Pancreas (tissue), 10 donors: ENCODE measurements around the gene ATP5MG. TPM values are rescaled to one million over a fixed set of nuclear protein-coding genes. Genes with fewer than 3 reads are reported as not detected.

Source experiments
- ATAC-seq, 4 donors: fragments of 200-7000 bp; cut with Tn5 transposase; one replicate each; pipeline versions ENCODE4 v1.8.0 to v1.9.1; 2020; ENCODE audit warnings: mild to moderate bottlenecking in 4 of 4, moderate library complexity in 4 of 4
- DNase-seq, 6 donors: peaks; one replicate each; pipeline ENCODE4 v3.0.0-alpha.2; 2020
- FAIRE-seq: peaks from 2 replicates; lab custom pipeline; 2012; peaks lifted over from hg19 to GRCh38; lab: Jason Lieb, UNC
- H3K27ac ChIP-seq, 4 donors: fragments of 200-600 bp; sonication (generic); 1 replicate in 3 of 4; 2 replicates in 1 of 4; pipeline versions ENCODE4 v1.5.0 to v1.8.0; 2020
- H3K27me3 ChIP-seq, 4 donors: fragments of 200-600 bp; one replicate each; pipeline ENCODE4 v1.8.0; 2021
- H3K36me3 ChIP-seq, 3 donors: fragments of 200-600 bp; sonication (generic) in 1 of 3; one replicate each; pipeline versions ENCODE4 v1.5.0 to v1.8.0; 2020 to 2021
- H3K4me1 ChIP-seq, 3 donors: fragments of 200-600 bp; one replicate each; pipeline ENCODE4 v1.8.0; 2021
- H3K4me3 ChIP-seq, 4 donors: fragments of 200-600 bp; sonication (generic) in 2 of 4; one replicate each; pipeline versions ENCODE4 v1.5.0 to v1.8.0; 2020 to 2021
- H3K9me3 ChIP-seq, 4 donors: fragments of 200-600 bp; one replicate each; pipeline ENCODE4 v1.8.0; 2021
- CTCF ChIP-seq, 4 donors: fragments of 200-600 bp; sonication (generic) in 3 of 4; IDR thresholded peaks; one replicate each; pipeline versions ENCODE4 v1.5.0 to v1.8.0; 2021; ENCODE audit warnings: antibody characterized with exemption in 4 of 4
- WGBS, 2 donors: extraction: QIAGEN DNeasy Blood & Tissue Kit; methylation state at CpG; one replicate each; pipeline ENCODE4 v1.1.7; 2013; 5-methylcytosine and 5-hydroxymethylcytosine counted together
- intact Hi-C, 3 donors: fragments of 100-400 bp; cut with DNase I; formaldehyde crosslinking; loops; one replicate each; pipeline versions ENCODE4 v1.11.1 to v1.14.2; 2022
- polyA plus RNA-seq, 2 donors: library from polyadenylated mRNA; stranded (reverse); fragments of 200-250 nt; gene quantifications; one replicate each; pipeline ENCODE4 v1.2.3, GENCODE V29; 2013
- total RNA-seq, 6 donors: library from RNA; stranded (reverse); fragmentation: NEBNext Ultra II Directional in 4 of 6; extraction: Animal tissue kit (Norgen Biotek cat#: 25700) in 4 of 6; gene quantifications; one replicate each; pipeline versions ENCODE4 v1.2.1 to v1.2.4, GENCODE V29; 2021 to 2023
- donor health status: healthy with polysubstance abuse.
- donor health status: DM: no; HTN: no; CAD: no; lungs with moderate emphysema.
- donor health status: DM: no; HTN: no; CAD: no.
- donor health status: control.
- donor health status: control.
- donor health status: Bipolar disorder and iron deficiency.
- donor health status: DM: yes; HTN: yes; CAD: no.
- donor health status: DM: no; HTN: no; CAD: no.
- donor health status: DM: no; HTN: no; CAD: no.
- donor health status: DM: yes; HTN: yes; CAD: no.

Gene ATP5MG
- total and polyA plus RNA-seq, 8 donors = 46.5 to 120 (median 77.4) TPM

DNA sequence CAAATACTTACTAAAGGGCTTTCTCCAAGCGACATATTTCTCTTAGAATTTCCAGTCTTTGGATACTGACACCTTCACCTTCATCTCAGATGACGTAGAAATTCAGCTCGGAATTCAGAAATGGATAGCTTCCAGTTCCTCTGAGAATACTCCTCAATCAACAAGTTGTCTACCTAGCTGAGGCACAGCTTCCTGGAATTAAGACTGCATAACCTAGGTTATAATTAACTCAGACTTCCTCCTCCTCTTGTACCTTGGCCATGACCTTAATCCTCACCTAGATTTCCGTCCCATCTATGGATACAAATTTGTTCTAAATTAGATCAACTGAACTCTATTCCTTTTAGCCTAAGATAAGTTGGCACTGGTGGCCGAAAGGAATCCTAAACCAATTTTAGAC lies 17.4 kb downstream of the ATP5MG start:
- Histone ChIP-seq H3K27ac (no peak overlapping the region), H3K27me3 (no peaks in the 10 kb centered on the region), H3K4me3 (no peak overlapping the region), H3K4me1 (no peaks in the 10 kb centered on the region), H3K9me3 (no peaks in the 10 kb centered on the region), H3K36me3 (no peaks in the 10 kb centered on the region)
- no peak for DNase-seq
- FAIRE-seq = no peak
- 44 to 53% methylated on average over 5 of the region's 5 CpGs for WGBS, 2 donors
- intact Hi-C loops = no loop called here
- ATAC-seq = no peak
- no peak for TF ChIP-seq CTCF (IDR thresholded peaks at IDR 0.05)

DNA sequence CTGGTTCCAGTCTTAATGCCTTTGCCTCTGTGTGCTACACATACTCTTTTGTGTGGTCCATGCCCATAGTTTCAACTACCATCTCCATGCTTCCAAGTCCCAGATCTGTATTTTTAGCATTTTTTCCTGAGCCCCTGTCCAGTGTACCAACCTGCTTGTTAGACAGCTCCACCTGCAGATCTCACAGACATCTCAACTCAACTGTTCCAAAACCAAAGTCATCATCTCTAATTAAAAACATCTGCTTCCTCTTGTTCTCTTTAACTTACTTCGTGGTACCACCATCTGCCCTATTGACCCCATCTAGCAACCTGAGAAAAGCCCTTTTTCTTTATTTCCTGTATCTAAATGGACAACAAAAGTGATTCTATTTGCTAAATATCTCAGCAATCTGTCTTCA lies 26.3 kb downstream of the ATP5MG start:
- no peak overlapping the region for H3K4me3 ChIP-seq
- intact Hi-C loops = no loop called here
- no peaks in the 10 kb centered on the region for H3K4me1 ChIP-seq
- no peak for ATAC-seq
- H3K27me3 ChIP-seq = no peaks in the 10 kb centered on the region
- no peak for FAIRE-seq
- no peaks in the 10 kb centered on the region for H3K9me3 ChIP-seq
- no peak for DNase-seq
- H3K27ac ChIP-seq = no peak overlapping the region
- no peak for TF ChIP-seq CTCF (IDR thresholded peaks at IDR 0.05)
- 9 to 13% methylated on average over 1 of the region's 1 CpG for WGBS, 2 donors
- no peaks in the 10 kb centered on the region for H3K36me3 ChIP-seq

DNA sequence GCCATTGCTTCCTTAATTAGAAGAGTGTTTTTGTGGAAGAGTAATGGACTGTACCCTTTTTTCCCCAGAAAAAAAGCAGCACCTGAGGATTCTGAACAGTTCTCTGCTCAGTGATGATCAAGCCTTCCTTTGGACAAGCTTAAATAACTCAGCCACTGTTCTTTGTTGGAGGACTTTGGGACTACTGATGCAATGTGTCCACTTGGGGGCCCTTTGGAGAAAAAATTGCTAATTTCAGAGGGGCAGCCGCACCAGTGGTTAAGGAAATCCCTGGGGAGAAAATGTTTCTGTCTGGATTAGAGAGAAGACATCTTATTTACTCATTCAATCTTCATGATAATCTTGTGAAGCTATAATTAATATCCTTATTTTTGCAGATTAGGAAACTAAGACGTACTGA lies 29.6 kb downstream of the ATP5MG start:
- intact Hi-C loops = no loop called here
- Histone ChIP-seq H3K27ac (no peak overlapping the region), H3K9me3 (no peaks in the 10 kb centered on the region), H3K27me3 (no peaks in the 10 kb centered on the region), H3K4me3 (no peak overlapping the region), H3K36me3 (no peaks in the 10 kb centered on the region), H3K4me1 (peaks cover 0 to 5% (median 0%) of the 10 kb centered on the region in 3 donors)
- WGBS, 2 donors = 61 to 75% methylated on average over 2 of the region's 2 CpGs
- no peak for TF ChIP-seq CTCF (IDR thresholded peaks at IDR 0.05)
- ATAC-seq (no peak), FAIRE-seq (no peak), DNase-seq (no peak)

- intact Hi-C loops = no loop called here
- peaks cover under 1 to 12% (median 4%) of the 10 kb centered on the region in 3 donors for H3K4me1 ChIP-seq
- no peak for DNase-seq
- no peak for FAIRE-seq
- no peak overlapping the region for H3K27ac ChIP-seq
- no peaks in the 10 kb centered on the region for H3K9me3 ChIP-seq
- H3K4me3 ChIP-seq = peak overlapping the region; percentile 40 to 99 (median 77)
- no peak for ATAC-seq
- H3K27me3 ChIP-seq = no peaks in the 10 kb centered on the region
- no peaks in the 10 kb centered on the region for H3K36me3 ChIP-seq
- WGBS, 2 donors = 3 to 4% methylated on average over 9 of the region's 9 CpGs
- no peak for TF ChIP-seq CTCF (IDR thresholded peaks at IDR 0.05)
Observed at GRCh38 chr11:118434123-118434552, 32.7 kb downstream of the ATP5MG start.

DNA sequence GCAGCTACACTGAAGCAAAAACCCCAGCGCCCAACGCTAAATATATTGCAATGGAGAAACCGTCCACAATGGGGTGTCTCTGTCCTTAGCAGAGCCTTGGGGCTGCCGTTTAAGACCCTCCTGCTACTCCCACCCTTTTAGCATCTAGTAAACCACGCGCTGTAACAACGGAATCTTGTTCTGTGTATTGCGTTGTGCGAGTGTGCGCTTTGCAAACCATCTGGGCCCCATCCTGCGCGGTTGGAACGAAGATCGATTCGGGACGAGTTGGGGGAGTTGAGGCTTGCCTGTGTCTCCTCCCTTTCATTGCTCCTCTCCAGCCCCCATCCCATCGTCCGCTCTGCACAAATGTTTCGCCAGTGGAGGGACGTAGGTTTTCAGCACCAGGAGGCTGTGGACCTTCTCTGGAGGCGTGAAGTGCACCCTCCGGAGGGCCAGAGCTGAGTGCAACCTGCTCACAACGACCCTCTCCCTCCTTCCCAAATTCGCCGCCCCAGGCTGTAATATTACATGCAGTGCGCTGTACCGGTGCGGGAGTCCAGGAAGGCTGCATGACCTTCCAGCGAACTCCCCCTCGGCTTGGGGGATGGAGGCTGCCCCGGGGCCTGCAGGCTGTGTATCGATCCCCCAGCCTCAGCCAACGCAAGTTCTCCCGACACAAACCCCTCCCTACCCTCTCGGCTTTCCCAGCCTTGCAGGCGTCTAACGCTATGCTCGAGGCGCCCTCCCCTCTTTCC lies 33.3 kb downstream of the ATP5MG start:
- Histone ChIP-seq H3K36me3 (no peaks in the 10 kb centered on the region), H3K27ac (peak overlapping the region in 3 of 4 donors; percentile 83 to 89 (median 88)), H3K27me3 (no peaks in the 10 kb centered on the region), H3K9me3 (no peaks in the 10 kb centered on the region), H3K4me3 (peak overlapping the region; percentile 40 to 99 (median 77)), H3K4me1 (peaks cover 6 to 13% (median 10%) of the 10 kb centered on the region in 3 donors)
- no peak for TF ChIP-seq CTCF (IDR thresholded peaks at IDR 0.05)
- peak; percentile 31 to 67 (median 38) for DNase-seq
- ATAC-seq = peak; percentile 0 to 9 (median 2)
- 0 to 1% methylated on average over 39 of the region's 39 CpGs for WGBS, 2 donors
- intact Hi-C loops = no loop called here
- no peak for FAIRE-seq
